ENCODE measurements around the gene GAS6.

Gene GAS6

GRCh38 chr13:113890774-113891480 is 27.1 kb upstream of the GAS6 start:
- DNase-seq = no peak
- Histone ChIP-seq H3K4me3 (ENCODE audit: low read depth, low read length) (no peak overlapping the region), H3K36me3 (no peaks in the 10 kb centered on the region), H3K27me3 (ENCODE audit: insufficient read depth, low read depth, severe bottlenecking) (no peaks in the 10 kb centered on the region), H3K9me3 (ENCODE audit: severe bottlenecking) (peaks cover 5% of the 10 kb centered on the region), H3K27ac (no peak overlapping the region)
- TF ChIP-seq CTCF (IDR thresholded peaks at IDR 0.05; ENCODE audit: low read depth, low read length) = no peak

GRCh38 chr13:113889467-113889866 is 25.6 kb upstream of the GAS6 start:
- Histone ChIP-seq H3K36me3 (no peaks in the 10 kb centered on the region), H3K9me3 (ENCODE audit: severe bottlenecking) (peaks cover 5% of the 10 kb centered on the region), H3K27me3 (ENCODE audit: insufficient read depth, low read depth, severe bottlenecking) (no peaks in the 10 kb centered on the region), H3K27ac (no peak overlapping the region), H3K4me3 (ENCODE audit: low read depth, low read length) (no peak overlapping the region)
- peak; percentile 11; the same call in 1 of the 2 replicates for TF ChIP-seq CTCF (IDR thresholded peaks at IDR 0.05; ENCODE audit: low read depth, low read length)
- no peak for DNase-seq

GRCh38 chr13:113888701-113889330 is 24.9 kb upstream of the GAS6 start:
- Histone ChIP-seq H3K36me3 (no peaks in the 10 kb centered on the region), H3K9me3 (ENCODE audit: severe bottlenecking) (peaks cover 5% of the 10 kb centered on the region), H3K4me3 (ENCODE audit: low read depth, low read length) (no peak overlapping the region), H3K27ac (no peak overlapping the region), H3K27me3 (ENCODE audit: insufficient read depth, low read depth, severe bottlenecking) (no peaks in the 10 kb centered on the region)
- no peak for TF ChIP-seq CTCF (IDR thresholded peaks at IDR 0.05; ENCODE audit: low read depth, low read length)
- DNase-seq = no peak

- Histone ChIP-seq H3K4me3 (ENCODE audit: low read depth, low read length) (no peak overlapping the region), H3K27me3 (ENCODE audit: insufficient read depth, low read depth, severe bottlenecking) (no peaks in the 10 kb centered on the region), H3K36me3 (no peaks in the 10 kb centered on the region), H3K27ac (no peak overlapping the region), H3K9me3 (ENCODE audit: severe bottlenecking) (peaks cover 5% of the 10 kb centered on the region)
- DNase-seq = no peak
- TF ChIP-seq CTCF (IDR thresholded peaks at IDR 0.05; ENCODE audit: low read depth, low read length) = no peak
Observed at GRCh38 chr13:113887700-113888201, 23.9 kb upstream of the GAS6 start.

- Histone ChIP-seq H3K36me3 (no peaks in the 10 kb centered on the region), H3K27ac (no peak overlapping the region), H3K4me3 (ENCODE audit: low read depth, low read length) (no peak overlapping the region), H3K9me3 (ENCODE audit: severe bottlenecking) (peaks cover 2% of the 10 kb centered on the region), H3K27me3 (ENCODE audit: insufficient read depth, low read depth, severe bottlenecking) (no peaks in the 10 kb centered on the region)
- DNase-seq = no peak
- no peak for TF ChIP-seq CTCF (IDR thresholded peaks at IDR 0.05; ENCODE audit: low read depth, low read length)
Observed at GRCh38 chr13:113886561-113887112, 22.8 kb upstream of the GAS6 start.

Data from WERI-Rb-1 (cell line).